ENCODE results near the gene FAF1.

Gene FAF1

GRCh38 chr1:50393522-50394120 lies 566.4 kb downstream of the FAF1 start:
- no peak for DNase-seq

Data from stimulated activated naive CD4-positive, alpha-beta T cell (primary cell).